HepG2 (cell line): ENCODE measurements around the gene RERE. TPM values are rescaled to one million over a fixed set of nuclear protein-coding genes. Genes with fewer than 3 reads are reported as not detected.

ENCODE experiments used
- DMAP1 ChIP-seq: IDR thresholded peaks from 2 replicates; pipeline ENCODE4 v1.6.1; 2016
- GABPA ChIP-seq, 2 experiments: IDR thresholded peaks; 2 replicates each; pipeline ENCODE4 v1.6.1; 2011 to 2016; ENCODE audit warnings: low read depth in 2 of 2, low read length in 1 of 2, missing biosample characterization in 1 of 2, missing genetic modification characterization in 1 of 2
- GMEB2 ChIP-seq: IDR thresholded peaks from 2 replicates; pipeline ENCODE4 v1.6.1; 2016; ENCODE audit warnings: missing biosample characterization, missing genetic modification reagents, low read depth
- HMG20B ChIP-seq: conservative IDR thresholded peaks from 2 replicates; pipeline ENCODE4 v1.6.1; 2016; ENCODE audit warnings: missing genetic modification reagents, missing compliant biosample characterization
- MAZ ChIP-seq, 2 experiments: sonication (generic) in 1 of 2; formaldehyde crosslinking in 1 of 2; IDR thresholded peaks; 2 replicates each; pipeline versions ENCODE4 v1.5.0 to v1.6.1; 2012 to 2020; ENCODE audit warnings: low read depth in 2 of 2, mild to moderate bottlenecking in 2 of 2, borderline replicate concordance in 1 of 2, improper control_type of control experiment in 1 of 2, low read length in 1 of 2, missing genetic modification reagents in 1 of 2, moderate library complexity in 1 of 2
- MBD4 ChIP-seq: IDR thresholded peaks from 2 replicates; pipeline ENCODE4 v1.6.1; 2012; ENCODE audit warnings: low read length, inconsistent platforms, borderline replicate concordance
- NFKB2 ChIP-seq: sonication (generic); formaldehyde crosslinking; IDR thresholded peaks from 2 replicates; pipeline ENCODE4 v1.4.0; 2020; ENCODE audit warnings: missing genetic modification reagents, borderline replicate concordance
- SAP130 ChIP-seq: IDR thresholded peaks from 2 replicates; pipeline ENCODE4 v1.6.1; 2016; ENCODE audit warnings: low read depth
- TARDBP ChIP-seq: sonication (generic); formaldehyde crosslinking; IDR thresholded peaks from 2 replicates; pipeline ENCODE4 v1.8.0; 2022; ENCODE audit warnings: mild to moderate bottlenecking, missing genetic modification reagents
- ZFYVE20 ChIP-seq: sonication (generic); formaldehyde crosslinking; IDR thresholded peaks from 2 replicates; pipeline ENCODE4 v1.8.0; 2023; ENCODE audit warnings: low read depth, mild to moderate bottlenecking, moderate library complexity, missing genetic modification reagents, borderline replicate concordance
- ZNF431 ChIP-seq: sonication (generic); formaldehyde crosslinking; IDR thresholded peaks from 2 replicates; pipeline ENCODE4 v1.9.0; 2022; ENCODE audit warnings: missing genetic modification reagents, low read depth, mild to moderate bottlenecking, borderline replicate concordance
- ZNF598 ChIP-seq: sonication (generic); formaldehyde crosslinking; IDR thresholded peaks from 2 replicates; pipeline ENCODE4 v1.5.1; 2020; ENCODE audit warnings: mild to moderate bottlenecking, missing genetic modification reagents, borderline replicate concordance
- ZNF644 ChIP-seq: IDR thresholded peaks from 2 replicates; pipeline ENCODE4 v1.6.1; 2016; ENCODE audit warnings: low read depth
- ZNF780A ChIP-seq: sonication (generic); formaldehyde crosslinking; IDR thresholded peaks from 2 replicates; pipeline ENCODE4 v1.8.0; 2022; ENCODE audit warnings: mild to moderate bottlenecking, missing genetic modification reagents, moderate library complexity
- polyA plus RNA-seq, 8 experiments: library from polyadenylated mRNA; depleted of rRNA in 3 of 8; stranded (reverse) in 7 of 8; unstranded in 1 of 8; fragments of >200 nt; fragmentation: Illumina TruSeq in 4 of 8; extraction: Trizol in 4 of 8; gene quantifications; 2 replicates each; pipeline versions ENCODE4 v1.2.1 to v1.2.3, GENCODE V29; 2011 to 2016; ENCODE audit warnings: low read depth in 4 of 8, missing spikeins in 1 of 8, mixed read lengths in 1 of 8; ENCODE audit not compliant: insufficient read depth in 1 of 8
- total RNA-seq, 5 experiments: library from RNA; depleted of rRNA; stranded (reverse); fragments of >200 nt; fragmentation: Illumina TruSeq; extraction: Trizol; gene quantifications; 2 replicates each; pipeline ENCODE4 v1.2.3, GENCODE V29; 2016; ENCODE audit warnings: low read depth in 1 of 5
- TF ChIP-seq, protein P1 (sequence below): sonication (generic); formaldehyde crosslinking; conservative IDR thresholded peaks from 2 replicates; pipeline ENCODE4 v1.4.0; 2020; ENCODE audit warnings: missing genetic modification reagents
- TF ChIP-seq, protein P2 (sequence below): sonication (generic); formaldehyde crosslinking; IDR thresholded peaks from 2 replicates; pipeline ENCODE4 v1.4.0; 2020; ENCODE audit warnings: missing genetic modification reagents, mild to moderate bottlenecking, borderline replicate concordance
- TF ChIP-seq, protein P3 (sequence below): sonication (generic); formaldehyde crosslinking; IDR thresholded peaks from 2 replicates; pipeline ENCODE4 v1.4.0; 2020; ENCODE audit warnings: missing genetic modification reagents
- TF ChIP-seq, protein P4 (sequence below): sonication (generic); formaldehyde crosslinking; IDR thresholded peaks from 2 replicates; pipeline ENCODE4 v1.8.0; 2022; ENCODE audit warnings: mild to moderate bottlenecking, missing genetic modification reagents, borderline replicate concordance

Gene RERE
- total and polyA plus RNA-seq, 2 of the 13 experiments (the other 11 are each of a cell fraction or from before 2014, with no cell fraction given), result 18.3 to 21.9 TPM

DNA sequence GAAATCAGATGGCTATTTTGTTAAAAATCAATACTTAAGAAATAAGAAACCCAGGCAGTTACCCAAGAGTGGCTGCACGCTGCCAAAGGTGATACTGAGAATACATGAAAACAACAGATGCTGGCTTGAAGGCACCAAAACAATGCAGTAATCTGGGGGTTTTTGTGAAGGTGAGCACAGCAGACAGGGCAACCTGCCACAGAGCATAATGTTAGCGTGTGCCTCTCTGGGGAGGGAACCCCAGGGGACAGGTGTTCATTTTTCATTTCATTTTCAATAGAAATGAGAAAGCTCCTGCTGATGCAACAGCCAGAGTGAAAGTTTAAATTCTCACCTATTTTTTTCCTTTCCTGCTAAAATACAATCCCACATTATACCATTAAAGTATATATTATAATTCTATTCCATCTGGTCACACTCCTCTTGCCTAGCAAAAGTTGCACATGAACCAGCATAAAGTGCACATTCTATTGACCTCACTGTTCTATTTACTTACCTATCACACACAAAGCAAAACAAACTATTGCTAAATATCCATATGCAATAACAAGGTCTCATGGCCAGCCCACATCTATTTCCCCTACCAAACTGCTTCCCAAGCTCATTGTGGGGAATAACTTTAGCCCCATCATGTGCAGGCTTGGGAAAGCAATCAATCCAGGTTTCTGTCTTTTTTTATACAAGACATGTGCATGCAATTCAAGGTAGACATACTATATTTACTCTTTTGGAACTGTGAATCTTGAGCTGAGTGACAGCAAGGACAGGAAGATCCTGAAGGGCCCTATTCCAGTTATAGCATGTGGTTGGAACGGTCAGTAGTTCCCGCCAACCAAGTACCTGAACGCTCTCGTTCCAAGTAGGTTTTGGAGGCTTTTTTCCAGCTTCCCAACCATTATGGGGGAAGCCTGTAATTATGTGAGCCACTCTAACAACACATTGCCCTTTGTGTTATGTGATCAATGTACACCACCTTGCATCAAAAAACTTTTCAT lies 173.6 kb downstream of the RERE start (continued):
- TF ChIP-seq MAZ (IDR thresholded peaks at IDR 0.05; ENCODE audit: borderline replicate concordance, low read depth, low read length) (no peak), MAZ (CRISPR knock-in tag; IDR thresholded peaks at IDR 0.05; ENCODE audit: low read depth) (no peak), ZNF780A (CRISPR knock-in tag) (no peak), GMEB2 (CRISPR knock-in tag) (no peak), MBD4 (no peak; the same call in 1 of the 2 replicates), SAP130 (CRISPR knock-in tag) (peak; percentile 71), ZFYVE20 (CRISPR knock-in tag) (no peak), NFKB2 (CRISPR knock-in tag) (no peak), TARDBP (peak; percentile 52; the same call in 1 of the 2 replicates), DMAP1 (peak; percentile 33; the same call in 1 of the 2 replicates), HMG20B (0 out of 2 replicates have a peak, but pooled peaks have one; percentile 25), ZNF644 (CRISPR knock-in tag) (peak; percentile 87), ZNF598 (CRISPR knock-in tag) (no peak), ZNF431 (CRISPR knock-in tag) (no peak; the same call in 1 of the 2 replicates), GABPA (IDR thresholded peaks at IDR 0.05; ENCODE audit: low read depth, low read length) (no peak), GABPA (CRISPR knock-in tag; IDR thresholded peaks at IDR 0.05; ENCODE audit: low read depth) (peak; percentile 7; the same call in 1 of the 2 replicates)
- TF ChIP-seq, protein P1, sequence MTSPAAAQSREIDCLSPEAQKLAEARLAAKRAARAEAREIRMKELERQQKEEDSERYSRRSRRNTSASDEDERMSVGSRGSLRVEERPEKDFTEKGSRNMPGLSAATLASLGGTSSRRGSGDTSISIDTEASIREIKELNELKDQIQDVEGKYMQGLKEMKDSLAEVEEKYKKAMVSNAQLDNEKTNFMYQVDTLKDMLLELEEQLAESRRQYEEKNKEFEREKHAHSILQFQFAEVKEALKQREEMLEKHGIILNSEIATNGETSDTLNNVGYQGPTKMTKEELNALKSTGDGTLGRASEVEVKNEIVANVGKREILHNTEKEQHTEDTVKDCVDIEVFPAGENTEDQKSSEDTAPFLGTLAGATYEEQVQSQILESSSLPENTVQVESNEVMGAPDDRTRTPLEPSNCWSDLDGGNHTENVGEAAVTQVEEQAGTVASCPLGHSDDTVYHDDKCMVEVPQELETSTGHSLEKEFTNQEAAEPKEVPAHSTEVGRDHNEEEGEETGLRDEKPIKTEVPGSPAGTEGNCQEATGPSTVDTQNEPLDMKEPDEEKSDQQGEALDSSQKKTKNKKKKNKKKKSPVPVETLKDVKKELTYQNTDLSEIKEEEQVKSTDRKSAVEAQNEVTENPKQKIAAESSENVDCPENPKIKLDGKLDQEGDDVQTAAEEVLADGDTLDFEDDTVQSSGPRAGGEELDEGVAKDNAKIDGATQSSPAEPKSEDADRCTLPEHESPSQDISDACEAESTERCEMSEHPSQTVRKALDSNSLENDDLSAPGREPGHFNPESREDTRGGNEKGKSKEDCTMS, result no peak
- TF ChIP-seq, protein P2, sequence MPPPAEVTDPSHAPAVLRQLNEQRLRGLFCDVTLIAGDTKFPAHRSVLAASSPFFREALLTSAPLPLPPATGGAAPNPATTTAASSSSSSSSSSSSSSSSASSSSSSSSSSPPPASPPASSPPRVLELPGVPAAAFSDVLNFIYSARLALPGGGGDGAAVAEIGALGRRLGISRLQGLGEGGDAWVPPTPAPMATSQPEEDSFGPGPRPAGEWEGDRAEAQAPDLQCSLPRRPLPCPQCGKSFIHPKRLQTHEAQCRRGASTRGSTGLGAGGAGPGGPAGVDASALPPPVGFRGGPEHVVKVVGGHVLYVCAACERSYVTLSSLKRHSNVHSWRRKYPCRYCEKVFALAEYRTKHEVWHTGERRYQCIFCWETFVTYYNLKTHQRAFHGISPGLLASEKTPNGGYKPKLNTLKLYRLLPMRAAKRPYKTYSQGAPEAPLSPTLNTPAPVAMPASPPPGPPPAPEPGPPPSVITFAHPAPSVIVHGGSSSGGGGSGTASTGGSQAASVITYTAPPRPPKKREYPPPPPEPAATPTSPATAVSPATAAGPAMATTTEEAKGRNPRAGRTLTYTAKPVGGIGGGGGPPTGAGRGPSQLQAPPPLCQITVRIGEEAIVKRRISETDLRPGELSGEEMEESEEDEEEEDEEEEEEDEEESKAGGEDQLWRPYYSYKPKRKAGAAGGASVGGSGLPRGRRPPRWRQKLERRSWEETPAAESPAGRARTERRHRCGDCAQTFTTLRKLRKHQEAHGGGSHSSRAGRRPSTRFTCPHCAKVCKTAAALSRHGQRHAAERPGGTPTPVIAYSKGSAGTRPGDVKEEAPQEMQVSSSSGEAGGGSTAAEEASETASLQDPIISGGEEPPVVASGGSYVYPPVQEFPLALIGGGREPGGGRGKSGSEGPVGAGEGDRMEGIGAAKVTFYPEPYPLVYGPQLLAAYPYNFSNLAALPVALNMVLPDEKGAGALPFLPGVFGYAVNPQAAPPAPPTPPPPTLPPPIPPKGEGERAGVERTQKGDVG (CRISPR knock-in tag), result no peak
- TF ChIP-seq, protein P3, sequence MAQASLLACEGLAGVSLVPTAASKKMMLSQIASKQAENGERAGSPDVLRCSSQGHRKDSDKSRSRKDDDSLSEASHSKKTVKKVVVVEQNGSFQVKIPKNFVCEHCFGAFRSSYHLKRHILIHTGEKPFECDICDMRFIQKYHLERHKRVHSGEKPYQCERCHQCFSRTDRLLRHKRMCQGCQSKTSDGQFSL (CRISPR knock-in tag), result no peak
- TF ChIP-seq, protein P4, sequence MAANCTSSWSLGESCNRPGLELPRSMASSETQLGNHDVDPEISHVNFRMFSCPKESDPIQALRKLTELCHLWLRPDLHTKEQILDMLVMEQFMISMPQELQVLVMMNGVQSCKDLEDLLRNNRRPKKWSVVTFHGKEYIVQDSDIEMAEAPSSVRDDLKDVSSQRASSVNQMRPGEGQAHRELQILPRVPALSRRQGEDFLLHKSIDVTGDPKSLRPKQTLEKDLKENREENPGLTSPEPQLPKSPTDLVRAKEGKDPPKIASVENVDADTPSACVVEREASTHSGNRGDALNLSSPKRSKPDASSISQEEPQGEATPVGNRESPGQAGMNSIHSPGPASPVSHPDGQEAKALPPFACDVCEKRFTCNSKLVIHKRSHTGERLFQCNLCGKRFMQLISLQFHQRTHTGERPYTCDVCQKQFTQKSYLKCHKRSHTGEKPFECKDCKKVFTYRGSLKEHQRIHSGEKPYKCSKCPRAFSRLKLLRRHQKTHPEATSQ, result no peak
